GM06990 (cell line): ENCODE measurements around the gene SLC44A5.

Experiments used
- DNase-seq: peaks from one replicate; pipeline ENCODE4 v3.0.0-alpha.2; 2011; ENCODE audit not compliant: insufficient read length; ENCODE audit errors: extremely low read depth
- H3K27me3 ChIP-seq: replicated peaks from 2 replicates; pipeline ENCODE4 v1.6.0; 2011; ENCODE audit warnings: low read length; ENCODE audit not compliant: control insufficient read depth, insufficient read depth
- H3K36me3 ChIP-seq: 2 replicates; pipeline ENCODE4 v1.5.1; 2011; ENCODE audit warnings: low read length; ENCODE audit not compliant: control insufficient read depth, insufficient read depth
- H3K4me3 ChIP-seq: replicated peaks from 2 replicates; pipeline ENCODE4 v1.5.1; 2011; ENCODE audit warnings: low read depth, mild to moderate bottlenecking, control low read depth, low read length
- TF ChIP-seq, protein P1 (sequence below): IDR thresholded peaks from 2 replicates; pipeline ENCODE4 v1.5.1; 2011; ENCODE audit warnings: low read length, control low read depth, mild to moderate bottlenecking, inconsistent platforms; ENCODE audit not compliant: insufficient read depth, poor library complexity, severe bottlenecking

The SLC44A5 gene

DNA sequence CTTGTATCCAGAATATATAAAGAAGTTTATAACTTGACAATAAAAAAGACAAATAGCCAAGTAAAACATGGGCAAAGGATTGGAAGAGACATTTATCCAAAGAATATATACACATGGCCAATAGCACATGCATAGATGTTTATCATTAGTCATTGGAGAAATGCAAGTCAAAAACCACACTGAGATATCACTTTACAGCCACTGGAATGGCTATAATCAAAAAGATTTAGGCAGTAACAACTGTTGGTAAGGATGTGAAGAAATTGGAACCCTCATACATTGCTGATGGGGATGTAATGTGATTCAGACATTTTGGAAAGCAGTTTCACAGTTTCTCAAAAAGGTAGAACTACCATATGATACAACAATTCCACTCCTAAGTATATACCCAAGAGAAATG is 51.1 kb downstream of the SLC44A5 start:
- DNase-seq: no peak
- no peak overlapping the region for H3K4me3 ChIP-seq
- H3K27me3 ChIP-seq: no peaks in the 10 kb centered on the region
- no peaks in the 10 kb centered on the region for H3K36me3 ChIP-seq
- TF ChIP-seq, protein P1, sequence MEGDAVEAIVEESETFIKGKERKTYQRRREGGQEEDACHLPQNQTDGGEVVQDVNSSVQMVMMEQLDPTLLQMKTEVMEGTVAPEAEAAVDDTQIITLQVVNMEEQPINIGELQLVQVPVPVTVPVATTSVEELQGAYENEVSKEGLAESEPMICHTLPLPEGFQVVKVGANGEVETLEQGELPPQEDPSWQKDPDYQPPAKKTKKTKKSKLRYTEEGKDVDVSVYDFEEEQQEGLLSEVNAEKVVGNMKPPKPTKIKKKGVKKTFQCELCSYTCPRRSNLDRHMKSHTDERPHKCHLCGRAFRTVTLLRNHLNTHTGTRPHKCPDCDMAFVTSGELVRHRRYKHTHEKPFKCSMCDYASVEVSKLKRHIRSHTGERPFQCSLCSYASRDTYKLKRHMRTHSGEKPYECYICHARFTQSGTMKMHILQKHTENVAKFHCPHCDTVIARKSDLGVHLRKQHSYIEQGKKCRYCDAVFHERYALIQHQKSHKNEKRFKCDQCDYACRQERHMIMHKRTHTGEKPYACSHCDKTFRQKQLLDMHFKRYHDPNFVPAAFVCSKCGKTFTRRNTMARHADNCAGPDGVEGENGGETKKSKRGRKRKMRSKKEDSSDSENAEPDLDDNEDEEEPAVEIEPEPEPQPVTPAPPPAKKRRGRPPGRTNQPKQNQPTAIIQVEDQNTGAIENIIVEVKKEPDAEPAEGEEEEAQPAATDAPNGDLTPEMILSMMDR: no peak

GRCh38 chr1:75559136-75559535 is 51.8 kb downstream of the SLC44A5 start:
- TF ChIP-seq, protein P1: no peak
- Histone ChIP-seq H3K4me3 (no peak overlapping the region), H3K27me3 (no peaks in the 10 kb centered on the region), H3K36me3 (no peaks in the 10 kb centered on the region)
- no peak for DNase-seq

- H3K4me3 ChIP-seq: no peak overlapping the region
- H3K27me3 ChIP-seq: no peaks in the 10 kb centered on the region
- TF ChIP-seq, protein P1: no peak
- H3K36me3 ChIP-seq: no peaks in the 10 kb centered on the region
- no peak for DNase-seq
Observed at GRCh38 chr1:75554870-75555269, 56.0 kb downstream of the SLC44A5 start.

DNA sequence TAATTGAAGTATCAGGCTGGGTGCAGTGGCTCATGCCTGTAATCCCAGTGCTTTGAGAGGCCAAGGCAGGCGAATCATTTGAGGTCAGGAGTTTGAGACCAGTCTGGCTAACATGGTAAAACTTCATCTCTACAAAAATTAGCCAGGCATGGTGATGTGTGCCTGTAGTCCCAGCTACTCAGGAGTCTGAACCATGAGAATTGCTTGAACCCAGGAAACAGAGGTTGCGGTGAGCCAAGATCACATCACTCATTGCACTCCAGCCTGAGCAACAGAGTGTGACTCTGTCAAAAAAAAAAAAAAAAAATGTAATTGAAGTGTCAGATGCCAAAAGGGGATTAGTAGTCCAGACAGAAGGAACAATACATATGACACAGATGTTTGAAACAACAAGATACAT is 56.7 kb downstream of the SLC44A5 start:
- H3K4me3 ChIP-seq: no peak overlapping the region
- no peak for DNase-seq
- no peaks in the 10 kb centered on the region for H3K36me3 ChIP-seq
- H3K27me3 ChIP-seq: no peaks in the 10 kb centered on the region
- TF ChIP-seq, protein P1: no peak

DNA sequence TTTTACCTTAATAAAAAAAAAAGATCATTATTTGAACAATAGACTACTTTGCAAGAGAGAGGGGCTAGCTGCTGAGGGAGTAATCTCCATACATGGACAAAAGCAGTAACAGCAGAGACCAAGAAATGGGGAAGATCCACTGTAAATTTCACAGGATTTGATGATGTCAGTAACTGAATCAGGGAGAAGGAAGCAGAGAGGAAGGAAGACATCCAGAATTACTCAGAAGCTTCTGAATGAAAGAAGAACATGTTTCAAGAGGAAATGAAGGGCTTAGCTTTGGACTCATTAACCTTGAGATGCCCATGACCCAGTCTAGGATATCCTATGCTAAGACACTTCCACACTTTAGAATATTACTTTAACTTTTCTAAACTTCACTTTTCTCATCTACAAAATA is 60.4 kb downstream of the SLC44A5 start:
- no peak for DNase-seq
- no peaks in the 10 kb centered on the region for H3K27me3 ChIP-seq
- TF ChIP-seq, protein P1: no peak
- H3K4me3 ChIP-seq: no peak overlapping the region
- no peaks in the 10 kb centered on the region for H3K36me3 ChIP-seq
